Mucosa of descending colon (tissue), 3 donors: ENCODE measurements around the gene SOS2. TPM values are rescaled to one million over a fixed set of nuclear protein-coding genes. Genes with fewer than 3 reads are reported as not detected.
A peak's percentile ranks its signal among the peaks of the same experiment; 100 is the strongest.

Experiments used
- ATAC-seq: fragments of 200-7000 bp; cut with Tn5 transposase; one replicate; pipeline ENCODE4 v1.9.1; 2020; ENCODE audit warnings: mild to moderate bottlenecking, moderate library complexity
- DNase-seq, 3 donors: peaks; one replicate each; pipeline ENCODE4 v3.0.0-alpha.2; 2020
- H3K36me3 ChIP-seq: fragments of 200-600 bp; one replicate; pipeline ENCODE4 v1.8.0; 2021; ENCODE audit warnings: low read depth, mild to moderate bottlenecking
- H3K4me1 ChIP-seq: fragments of 200-600 bp; one replicate; pipeline ENCODE4 v1.8.0; 2021; ENCODE audit warnings: low read depth, mild to moderate bottlenecking
- H3K4me3 ChIP-seq: fragments of 200-600 bp; one replicate; pipeline ENCODE4 v1.8.0; 2021; ENCODE audit warnings: mild to moderate bottlenecking
- H3K9me3 ChIP-seq: fragments of 200-600 bp; one replicate; pipeline ENCODE4 v1.8.0; 2021; ENCODE audit warnings: mild to moderate bottlenecking
- intact Hi-C, 2 donors: fragments of 100-400 bp; cut with DNase I in 1 of 2; cut with micrococcal nuclease in 1 of 2; formaldehyde crosslinking; loops; one replicate each; pipeline versions ENCODE4 v1.11.0 to v1.11.1; 2022; cut with DNase I, micrococcal nuclease
- total RNA-seq, 3 donors: library from RNA; stranded (reverse); fragmentation: NEBNext Ultra II Directional in 2 of 3; extraction: Animal tissue kit (Norgen Biotek cat#: 25700) in 2 of 3; gene quantifications; one replicate each; pipeline versions ENCODE4 v1.2.1 to v1.2.4, GENCODE V29; 2021 to 2023
- TF ChIP-seq, protein P1 (sequence below): fragments of 200-600 bp; IDR thresholded peaks from one replicate; pipeline ENCODE4 v1.8.0; 2022; ENCODE audit warnings: antibody characterized with exemption, mild to moderate bottlenecking
- donor health status: DM: no; HTN: no; CAD: no; lungs with moderate emphysema.
- donor health status: DM: no; HTN: no; CAD: no.
- donor health status: DM: no; HTN: yes; CAD: no.

SOS2 gene
- total RNA-seq, 3 donors from 2014 or later: 38.0 to 60.2 (median 44.4) TPM

DNA sequence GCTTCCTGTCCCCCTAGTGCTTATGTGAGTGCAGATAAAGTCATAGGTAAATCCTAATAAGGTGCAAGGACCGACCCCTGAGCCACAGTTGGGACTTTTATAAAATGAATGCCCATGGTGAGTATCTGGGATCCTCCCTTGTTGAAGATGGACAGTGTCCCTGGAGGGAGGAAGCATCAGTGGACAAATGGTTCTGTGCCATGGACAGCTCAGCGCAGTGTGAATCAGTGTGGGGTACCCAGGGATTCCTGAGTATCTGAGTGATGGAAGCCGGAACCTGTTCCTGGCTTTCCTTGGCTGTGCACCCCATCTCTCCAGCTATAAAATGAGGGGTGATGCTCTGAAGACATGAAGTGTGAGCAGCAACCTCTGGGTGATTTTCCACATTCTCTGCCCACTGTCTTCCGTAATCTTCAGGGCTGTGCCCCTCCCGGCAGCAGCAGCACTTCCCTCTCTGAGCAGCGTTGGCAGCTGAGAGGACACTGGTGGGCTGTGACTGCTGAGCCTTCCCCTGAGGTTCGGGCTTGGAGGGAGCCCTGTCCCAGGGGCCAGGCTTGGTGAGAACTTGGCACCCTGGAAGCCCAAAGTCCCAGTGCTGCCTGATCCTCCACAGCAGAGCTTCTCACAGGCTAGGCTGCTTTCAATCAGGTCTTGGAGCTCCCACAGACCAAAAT lies 140.0 kb downstream of the SOS2 start:
- DNase-seq: no peak
- no peak for ATAC-seq
- TF ChIP-seq, protein P1, sequence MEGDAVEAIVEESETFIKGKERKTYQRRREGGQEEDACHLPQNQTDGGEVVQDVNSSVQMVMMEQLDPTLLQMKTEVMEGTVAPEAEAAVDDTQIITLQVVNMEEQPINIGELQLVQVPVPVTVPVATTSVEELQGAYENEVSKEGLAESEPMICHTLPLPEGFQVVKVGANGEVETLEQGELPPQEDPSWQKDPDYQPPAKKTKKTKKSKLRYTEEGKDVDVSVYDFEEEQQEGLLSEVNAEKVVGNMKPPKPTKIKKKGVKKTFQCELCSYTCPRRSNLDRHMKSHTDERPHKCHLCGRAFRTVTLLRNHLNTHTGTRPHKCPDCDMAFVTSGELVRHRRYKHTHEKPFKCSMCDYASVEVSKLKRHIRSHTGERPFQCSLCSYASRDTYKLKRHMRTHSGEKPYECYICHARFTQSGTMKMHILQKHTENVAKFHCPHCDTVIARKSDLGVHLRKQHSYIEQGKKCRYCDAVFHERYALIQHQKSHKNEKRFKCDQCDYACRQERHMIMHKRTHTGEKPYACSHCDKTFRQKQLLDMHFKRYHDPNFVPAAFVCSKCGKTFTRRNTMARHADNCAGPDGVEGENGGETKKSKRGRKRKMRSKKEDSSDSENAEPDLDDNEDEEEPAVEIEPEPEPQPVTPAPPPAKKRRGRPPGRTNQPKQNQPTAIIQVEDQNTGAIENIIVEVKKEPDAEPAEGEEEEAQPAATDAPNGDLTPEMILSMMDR: no peak
- Histone ChIP-seq H3K9me3 (no peaks in the 10 kb centered on the region), H3K36me3 (no peaks in the 10 kb centered on the region), H3K4me1 (peaks cover 8% of the 10 kb centered on the region), H3K4me3 (no peak overlapping the region)
- intact Hi-C loops: no loop called here

DNA sequence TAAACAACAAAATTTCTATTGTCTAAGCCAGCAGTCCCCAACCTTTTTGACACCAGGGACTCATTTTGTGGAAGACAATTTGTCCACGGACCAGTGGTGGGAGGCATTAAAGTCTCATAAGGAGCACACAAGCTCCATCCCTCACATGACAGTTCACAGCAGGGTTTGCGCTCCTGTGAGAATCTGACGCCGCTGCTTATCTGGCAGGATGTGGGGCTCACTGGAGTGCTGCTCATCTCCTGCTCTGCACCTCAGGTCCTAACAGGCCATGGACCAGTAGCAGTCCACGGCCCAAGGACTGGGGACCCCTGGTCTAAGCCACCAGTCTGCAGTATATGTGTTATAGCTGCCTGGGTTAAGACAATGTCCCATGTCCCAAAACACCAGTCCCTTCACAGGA lies 142.2 kb downstream of the SOS2 start:
- intact Hi-C loops: no loop called here
- DNase-seq (no peak), ATAC-seq (peak; percentile 24)
- Histone ChIP-seq H3K9me3 (no peaks in the 10 kb centered on the region), H3K4me1 (peaks cover 8% of the 10 kb centered on the region), H3K4me3 (no peak overlapping the region), H3K36me3 (no peaks in the 10 kb centered on the region)
- TF ChIP-seq, protein P1: no peak

DNA sequence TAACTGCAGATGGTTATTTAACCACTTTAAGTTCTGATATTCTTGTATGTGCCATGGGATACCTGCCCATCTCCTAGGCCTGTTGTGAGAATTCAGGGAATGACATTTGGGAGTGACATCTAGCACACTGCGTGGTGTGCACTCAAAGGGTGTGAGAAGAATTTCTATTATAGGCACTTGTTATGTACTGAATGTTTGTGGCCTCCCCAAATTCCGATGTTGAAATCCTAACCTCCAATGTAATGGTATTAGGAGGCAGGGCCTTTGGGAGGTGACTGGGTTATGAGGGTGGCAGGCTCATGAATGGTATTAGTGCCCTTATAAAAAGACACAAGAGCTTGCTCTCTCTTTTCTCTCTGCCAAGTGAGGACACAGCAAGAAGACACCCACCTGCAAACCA lies 142.6 kb downstream of the SOS2 start:
- no peak for DNase-seq

GRCh38 chr14:50088117-50088515 lies 143.3 kb downstream of the SOS2 start:
- Histone ChIP-seq H3K4me1 (peaks cover 8% of the 10 kb centered on the region), H3K4me3 (no peak overlapping the region), H3K9me3 (no peaks in the 10 kb centered on the region), H3K36me3 (no peaks in the 10 kb centered on the region)
- ATAC-seq (no peak), DNase-seq (no peak)
- TF ChIP-seq, protein P1: no peak
- intact Hi-C loops: no loop called here

More for the DNA sequence above, 142.6 kb downstream of the SOS2 start:
- TF ChIP-seq, protein P1: no peak
- no peak for ATAC-seq
- Histone ChIP-seq H3K9me3 (no peaks in the 10 kb centered on the region), H3K4me1 (peaks cover 8% of the 10 kb centered on the region), H3K4me3 (no peak overlapping the region), H3K36me3 (no peaks in the 10 kb centered on the region)
- intact Hi-C loops: no loop called here

DNA sequence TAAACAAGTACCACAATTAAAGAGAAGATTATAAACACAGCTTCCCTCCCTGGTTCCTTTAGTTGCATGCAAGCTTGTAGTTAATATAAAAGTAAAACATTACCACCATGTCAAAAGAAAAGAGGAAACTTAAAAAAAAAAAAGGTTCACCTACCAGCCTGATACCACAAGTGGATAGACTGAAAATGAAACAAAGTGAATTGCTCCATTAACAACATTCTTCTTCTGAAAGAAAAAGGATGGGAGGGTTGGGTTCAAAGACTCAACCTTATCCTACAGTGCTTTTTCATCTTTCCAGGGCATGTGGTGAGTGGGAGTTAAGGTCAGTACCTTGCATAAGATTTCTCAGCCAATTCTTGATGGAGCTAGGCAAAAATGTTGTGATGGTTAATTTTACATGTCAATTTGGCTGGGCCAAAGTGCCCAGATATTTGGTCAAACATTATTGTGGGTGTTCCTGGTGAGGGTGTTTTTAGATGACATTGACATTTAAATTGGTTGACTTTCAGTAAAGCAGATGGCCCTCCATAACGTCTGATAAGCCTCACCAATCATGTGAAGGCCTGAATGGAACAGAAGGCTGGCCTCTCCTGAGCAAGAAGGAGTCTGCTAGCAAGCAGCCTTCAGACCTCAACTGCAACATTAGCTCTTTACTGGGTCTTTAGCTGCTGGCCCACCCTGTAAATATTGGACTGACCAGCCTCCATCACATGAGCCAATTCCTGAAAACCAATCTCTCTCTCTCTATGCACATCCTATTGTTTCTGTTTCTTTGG lies 143.8 kb downstream of the SOS2 start:
- no peaks in the 10 kb centered on the region for H3K36me3 ChIP-seq
- H3K4me1 ChIP-seq: peaks cover 8% of the 10 kb centered on the region
- ATAC-seq (no peak), DNase-seq (no peak)
- intact Hi-C loops: no loop called here
- TF ChIP-seq, protein P1: no peak
- H3K9me3 ChIP-seq: no peaks in the 10 kb centered on the region
- no peak overlapping the region for H3K4me3 ChIP-seq
